HCT116 (cell line): Measurements from ENCODE around the gene NKRF. TPM values are rescaled to one million over a fixed set of nuclear protein-coding genes. Genes with fewer than 3 reads are reported as not detected.

Source experiments
- ATAC-seq: fragments of 200-7000 bp; cut with Tn5 transposase; 2 replicates; pipeline ENCODE4 v1.9.1; 2020; ENCODE audit warnings: mild to moderate bottlenecking, moderate library complexity
- BruUV-seq: library from RNA; stranded (reverse); fragments of 400-500 nt; replicated peaks from 2 replicates; lab custom pipeline; 2021; lab: Mats Ljungman, UMichigan
- CTCF ChIA-PET: fragments of 300-600 bp; sonication (Branson Sonifier 250); formaldehyde crosslinking; loops from one replicate; lab custom pipeline; 2021; ENCODE audit warnings: antibody characterized with exemption; lab: Charles Lee
- POLR2A ChIA-PET: fragments of 300-600, 350-600 bp; sonication (Branson Sonifier 250); formaldehyde crosslinking; loops from one replicate; lab custom pipeline; 2021; ENCODE audit warnings: antibody characterized with exemption; lab: Charles Lee
- RAD21 ChIA-PET, 2 experiments: fragments of 300-600 bp; sonication (Branson Sonifier 250); formaldehyde crosslinking; loops; one replicate each; lab custom pipeline; 2023; ENCODE audit warnings: low total read pairs in 2 of 2; ENCODE audit not compliant: uncharacterized antibody in 2 of 2, unreplicated experiment in 2 of 2, low non-redundant PET in 1 of 2; lab: Charles Lee
- DNase-seq: peaks from one replicate; pipeline ENCODE4 v3.0.0-alpha.2; 2010; ENCODE audit warnings: low read depth, low spot score
- H2AFZ ChIP-seq: fragments of 200-600 bp; shearing (Covaris generic), sonication (generic); 2 replicates; pipeline ENCODE4 v1.6.1; 2017; ENCODE audit warnings: low read depth, mixed run types, mixed read lengths, antibody characterized with exemption, low read length; ENCODE audit not compliant: poor library complexity, severe bottlenecking
- H3K27ac ChIP-seq: 2 replicates; pipeline ENCODE4 v1.5.1; 2012; ENCODE audit warnings: low read depth, low read length
- H3K27me3 ChIP-seq: fragments of 200-600 bp; sonication (generic); 2 replicates; pipeline ENCODE4 v1.6.1; 2016; ENCODE audit warnings: mixed run types, low read length, mixed read lengths; ENCODE audit not compliant: insufficient read depth
- H3K36me3 ChIP-seq, 2 experiments: fragments of 200-500 bp in 1 of 2; fragments of 200-600 bp in 1 of 2; sonication (Bioruptor generic) in 1 of 2; sonication (generic) in 1 of 2; 2 replicates each; pipeline versions ENCODE4 v1.5.1 to v1.6.1; 2014 to 2016; ENCODE audit warnings: low read length in 2 of 2, inconsistent platforms in 1 of 2, mixed read lengths in 1 of 2, mixed run types in 1 of 2; ENCODE audit not compliant: insufficient read depth in 2 of 2, control insufficient read depth in 1 of 2
- H3K4me1 ChIP-seq, 2 experiments: fragments of 200-600 bp in 1 of 2; sonication (generic) in 1 of 2; 2 replicates each; pipeline versions ENCODE4 v1.5.1 to v1.6.1; 2012 to 2017; ENCODE audit warnings: low read length in 2 of 2, inconsistent platforms in 1 of 2, mild to moderate bottlenecking in 1 of 2, mixed read lengths in 1 of 2, mixed run types in 1 of 2, moderate library complexity in 1 of 2; ENCODE audit not compliant: insufficient read depth in 2 of 2, control insufficient read depth in 1 of 2
- H3K4me2 ChIP-seq: fragments of 200-600 bp; sonication (generic); 2 replicates; pipeline ENCODE4 v1.6.1; 2017; ENCODE audit warnings: mixed run types, low read length, mixed read lengths
- H3K4me3 ChIP-seq, 2 experiments: fragments of 200-600 bp in 1 of 2; sonication (generic) in 1 of 2; replicated peaks in 1 of 2; 2 replicates each; pipeline ENCODE4 v1.5.1; 2011 to 2016; ENCODE audit warnings: low read length in 2 of 2, control low read depth in 1 of 2, low read depth in 1 of 2, mild to moderate bottlenecking in 1 of 2, mixed read lengths in 1 of 2, mixed run types in 1 of 2
- H3K79me2 ChIP-seq: fragments of 200-600 bp; sonication (generic); 2 replicates; pipeline ENCODE4 v1.6.1; 2017; ENCODE audit warnings: mild to moderate bottlenecking, mixed run types, low read length, moderate library complexity, mixed read lengths; ENCODE audit not compliant: insufficient read depth
- H3K9ac ChIP-seq: fragments of 200-600 bp; sonication (generic); 2 replicates; pipeline ENCODE4 v1.6.1; 2016; ENCODE audit warnings: low read length, mixed read lengths
- H3K9me2 ChIP-seq: fragments of 200-600 bp; sonication (generic), shearing (Covaris generic); 2 replicates; pipeline ENCODE4 v1.6.1; 2017; ENCODE audit warnings: mixed run types, mild to moderate bottlenecking, moderate library complexity; ENCODE audit not compliant: insufficient read depth
- H3K9me3 ChIP-seq, 2 experiments: fragments of 200-500 bp in 1 of 2; fragments of 200-600 bp in 1 of 2; sonication (Bioruptor generic) in 1 of 2; sonication (generic) in 1 of 2; 2 replicates each; pipeline ENCODE4 v1.6.1; 2014 to 2017; ENCODE audit warnings: low read length in 2 of 2, mixed read lengths in 2 of 2, inconsistent platforms in 1 of 2, low read depth in 1 of 2, mild to moderate bottlenecking in 1 of 2, mixed run types in 1 of 2, moderate library complexity in 1 of 2; ENCODE audit not compliant: control insufficient read depth in 1 of 2, insufficient read depth in 1 of 2
- H4K20me1 ChIP-seq: fragments of 200-600 bp; sonication (generic), shearing (Covaris generic); 2 replicates; pipeline ENCODE4 v1.6.1; 2017; ENCODE audit warnings: mixed run types, mild to moderate bottlenecking, moderate library complexity; ENCODE audit not compliant: insufficient read depth
- ELF1 ChIP-seq: IDR thresholded peaks from 2 replicates; pipeline ENCODE4 v1.6.1; 2012; ENCODE audit warnings: low read depth, borderline replicate concordance
- EZH2phosphoT487 ChIP-seq: fragments of 200-600 bp; IDR thresholded peaks from 2 replicates; pipeline ENCODE4 v1.6.1; 2018; ENCODE audit warnings: antibody characterized with exemption, borderline replicate concordance
- FOSL1 ChIP-seq: IDR thresholded peaks from 2 replicates; pipeline ENCODE4 v1.6.1; 2012; ENCODE audit warnings: low read depth
- POLR2A ChIP-seq: IDR thresholded peaks from 2 replicates; pipeline ENCODE4 v1.7.0; 2011; ENCODE audit warnings: borderline replicate concordance; ENCODE audit not compliant: insufficient read depth, insufficient read length; ENCODE audit errors: extremely low read depth
- POLR2AphosphoS5 ChIP-seq: IDR thresholded peaks from 2 replicates; pipeline ENCODE4 v1.6.1; 2011; ENCODE audit warnings: mild to moderate bottlenecking, low read depth, low read length, moderate library complexity
- SIN3A ChIP-seq: IDR thresholded peaks from 2 replicates; pipeline ENCODE4 v1.6.1; 2012; ENCODE audit warnings: low read depth
- ZNF274 ChIP-seq: fragments of 200-500 bp; sonication (Bioruptor generic); IDR thresholded peaks from 2 replicates; pipeline ENCODE4 v1.6.1; 2014; ENCODE audit warnings: mild to moderate bottlenecking, low read depth, low read length, inconsistent platforms
- intact Hi-C: fragments of 100-400 bp; cut with micrococcal nuclease; formaldehyde crosslinking; loops from 2 replicates; pipeline ENCODE4 v1.10.0; 2022
- total RNA-seq: library from RNA; stranded (reverse); gene quantifications from one replicate; pipeline ENCODE4 v1.2.1, GENCODE V29; 2021; ENCODE audit not compliant: unreplicated experiment
- TF ChIP-seq, protein P1 (sequence below): IDR thresholded peaks from 2 replicates; pipeline ENCODE4 v1.6.1; 2012
- TF ChIP-seq, protein P2 (sequence below): IDR thresholded peaks from 2 replicates; pipeline ENCODE4 v1.6.1; 2012
- TF ChIP-seq, protein P3 (sequence below): IDR thresholded peaks from 2 replicates; pipeline ENCODE4 v1.6.1; 2012; ENCODE audit warnings: low read depth

Gene NKRF
- total RNA-seq, 1 experiment from 2014 or later, result 22.8 TPM

DNA sequence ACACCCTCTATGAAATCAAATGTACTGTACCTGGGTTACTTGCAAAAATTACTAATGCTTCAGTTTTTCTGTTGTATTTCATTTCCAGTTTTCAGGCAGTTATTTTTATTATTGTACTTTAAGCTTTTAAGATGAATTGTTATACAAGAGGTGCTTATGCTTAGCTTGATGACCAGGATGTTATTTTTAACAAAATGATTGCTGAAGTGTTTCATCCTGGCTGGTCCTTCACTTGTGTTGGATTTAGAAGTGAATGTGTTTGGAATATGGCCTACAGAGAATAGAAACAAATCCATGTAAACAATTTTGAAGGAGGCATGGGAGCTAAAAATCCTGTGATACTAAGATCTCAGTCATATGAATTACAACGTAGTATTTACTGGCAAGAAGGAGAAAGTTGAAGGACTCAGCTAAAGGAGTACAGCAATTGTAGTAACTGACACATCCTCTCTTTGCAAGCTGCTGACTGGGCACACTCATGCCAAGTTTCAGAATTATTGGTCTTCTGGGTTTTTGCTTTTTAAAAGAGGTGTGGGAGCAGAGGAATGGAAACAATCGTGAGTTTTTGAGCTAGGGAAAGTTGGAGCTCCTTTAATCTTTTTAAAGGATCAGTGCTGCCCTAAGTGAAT, 22.7 kb downstream of the NKRF start:
- H3K27ac ChIP-seq, result no peak overlapping the region
- DNase-seq, result no peak
- POLR2A ChIA-PET, result interaction anchor here (1.4 kb wide), 1 partner anchor 9 kb away, joined by 5 read pairs; the partner anchor contains the start of gene UBE2A
- peaks cover 0 to 2% of the 10 kb centered on the region in 2 experiments; a peak in 1 of 4 replicates for H3K36me3 ChIP-seq
- H3K9me3 ChIP-seq, result no peaks in the 10 kb centered on the region
- no peaks in the 10 kb centered on the region for H3K4me1 ChIP-seq
- RAD21 ChIA-PET, result no interaction called here
- no peak overlapping the region for H3K4me2 ChIP-seq
- intact Hi-C loops, result no loop called here
- no peaks in the 10 kb centered on the region for H3K9me2 ChIP-seq
- TSS peak; percentile 6 for BruUV-seq
- no peaks in the 10 kb centered on the region for H3K27me3 ChIP-seq
- no peak for ATAC-seq
- no peaks in the 10 kb centered on the region for H4K20me1 ChIP-seq
- H3K4me3 ChIP-seq, result no peak overlapping the region
- H3K9ac ChIP-seq, result no peak overlapping the region
- H2AFZ ChIP-seq, result no peak overlapping the region
- no peak for TF ChIP-seq POLR2AphosphoS5
- TF ChIP-seq, protein P1, sequence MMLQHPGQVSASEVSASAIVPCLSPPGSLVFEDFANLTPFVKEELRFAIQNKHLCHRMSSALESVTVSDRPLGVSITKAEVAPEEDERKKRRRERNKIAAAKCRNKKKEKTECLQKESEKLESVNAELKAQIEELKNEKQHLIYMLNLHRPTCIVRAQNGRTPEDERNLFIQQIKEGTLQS, result no peak
- TF ChIP-seq, protein P2, sequence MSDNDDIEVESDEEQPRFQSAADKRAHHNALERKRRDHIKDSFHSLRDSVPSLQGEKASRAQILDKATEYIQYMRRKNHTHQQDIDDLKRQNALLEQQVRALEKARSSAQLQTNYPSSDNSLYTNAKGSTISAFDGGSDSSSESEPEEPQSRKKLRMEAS, result no peak
- no peak for TF ChIP-seq SIN3A
- TF ChIP-seq ELF1, result no peak
- TF ChIP-seq EZH2phosphoT487, result no peak
- TF ChIP-seq FOSL1, result no peak
- TF ChIP-seq ZNF274, result no peak
- TF ChIP-seq, protein P3, sequence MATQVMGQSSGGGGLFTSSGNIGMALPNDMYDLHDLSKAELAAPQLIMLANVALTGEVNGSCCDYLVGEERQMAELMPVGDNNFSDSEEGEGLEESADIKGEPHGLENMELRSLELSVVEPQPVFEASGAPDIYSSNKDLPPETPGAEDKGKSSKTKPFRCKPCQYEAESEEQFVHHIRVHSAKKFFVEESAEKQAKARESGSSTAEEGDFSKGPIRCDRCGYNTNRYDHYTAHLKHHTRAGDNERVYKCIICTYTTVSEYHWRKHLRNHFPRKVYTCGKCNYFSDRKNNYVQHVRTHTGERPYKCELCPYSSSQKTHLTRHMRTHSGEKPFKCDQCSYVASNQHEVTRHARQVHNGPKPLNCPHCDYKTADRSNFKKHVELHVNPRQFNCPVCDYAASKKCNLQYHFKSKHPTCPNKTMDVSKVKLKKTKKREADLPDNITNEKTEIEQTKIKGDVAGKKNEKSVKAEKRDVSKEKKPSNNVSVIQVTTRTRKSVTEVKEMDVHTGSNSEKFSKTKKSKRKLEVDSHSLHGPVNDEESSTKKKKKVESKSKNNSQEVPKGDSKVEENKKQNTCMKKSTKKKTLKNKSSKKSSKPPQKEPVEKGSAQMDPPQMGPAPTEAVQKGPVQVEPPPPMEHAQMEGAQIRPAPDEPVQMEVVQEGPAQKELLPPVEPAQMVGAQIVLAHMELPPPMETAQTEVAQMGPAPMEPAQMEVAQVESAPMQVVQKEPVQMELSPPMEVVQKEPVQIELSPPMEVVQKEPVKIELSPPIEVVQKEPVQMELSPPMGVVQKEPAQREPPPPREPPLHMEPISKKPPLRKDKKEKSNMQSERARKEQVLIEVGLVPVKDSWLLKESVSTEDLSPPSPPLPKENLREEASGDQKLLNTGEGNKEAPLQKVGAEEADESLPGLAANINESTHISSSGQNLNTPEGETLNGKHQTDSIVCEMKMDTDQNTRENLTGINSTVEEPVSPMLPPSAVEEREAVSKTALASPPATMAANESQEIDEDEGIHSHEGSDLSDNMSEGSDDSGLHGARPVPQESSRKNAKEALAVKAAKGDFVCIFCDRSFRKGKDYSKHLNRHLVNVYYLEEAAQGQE, result no peak
- no peak for TF ChIP-seq POLR2A
- CTCF ChIA-PET, result no interaction called here
- H3K79me2 ChIP-seq, result peaks cover 8% of the 10 kb centered on the region; the same call in 1 of the 2 replicates
